AG09309 (cell line): Measurements from ENCODE around the gene FSD1.

Experiments used
- DNase-seq: peaks from one replicate; pipeline ENCODE4 v3.0.0-alpha.2; 2010; ENCODE audit warnings: low read depth
- H3K4me3 ChIP-seq: 2 replicates; pipeline ENCODE4 v1.5.1; 2011; ENCODE audit warnings: mild to moderate bottlenecking, low read depth, low read length, moderate library complexity; ENCODE audit not compliant: control insufficient read depth
- TF ChIP-seq, protein P1 (sequence below): IDR thresholded peaks from 2 replicates; pipeline ENCODE4 v1.5.1; 2011; ENCODE audit warnings: mild to moderate bottlenecking, low read depth, low read length, inconsistent platforms; ENCODE audit not compliant: insufficient read depth, control insufficient read depth; ENCODE audit errors: missing control alignments

Gene FSD1

DNA sequence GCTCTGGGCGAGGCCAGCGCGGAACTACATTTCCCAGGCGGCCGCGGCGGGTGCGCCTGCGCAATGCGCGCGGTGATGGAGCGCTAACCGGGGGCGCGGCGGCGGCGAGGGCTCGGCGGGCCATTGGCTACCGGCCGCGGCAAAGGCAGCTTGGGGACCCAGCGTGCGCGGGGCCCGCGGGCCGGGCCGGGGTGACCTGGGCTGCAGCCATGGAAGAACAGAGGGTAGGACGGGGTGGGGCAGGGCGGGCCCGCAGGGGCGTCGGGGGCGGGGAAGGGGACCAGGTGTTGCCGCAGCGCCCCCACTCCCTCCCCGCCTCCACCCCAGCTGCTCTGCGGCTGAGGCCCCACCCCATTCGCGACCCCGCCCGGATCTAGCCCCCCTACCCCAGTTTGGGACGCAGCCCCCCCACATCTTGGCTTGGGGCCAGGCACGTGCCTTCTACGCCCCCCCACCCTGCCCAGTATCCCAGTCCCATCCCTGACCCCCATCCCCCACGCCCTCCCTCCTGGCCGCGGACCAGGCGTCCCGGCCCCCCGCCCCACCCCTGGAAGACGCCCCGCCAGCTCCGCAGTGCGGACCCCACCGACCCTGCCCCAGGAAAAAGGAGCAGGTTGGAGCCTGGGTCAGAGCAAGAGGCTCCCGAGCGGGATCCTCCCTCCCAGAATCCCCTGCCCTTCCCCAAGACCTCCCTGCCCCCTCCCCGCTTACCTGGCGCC lies at the start of gene FSD1:
FSD1 (plus strand) TSS at position 61 of the 719 bp plus-strand sequence; CDS start at position 210, 149 bp downstream.
- TF ChIP-seq, protein P1, sequence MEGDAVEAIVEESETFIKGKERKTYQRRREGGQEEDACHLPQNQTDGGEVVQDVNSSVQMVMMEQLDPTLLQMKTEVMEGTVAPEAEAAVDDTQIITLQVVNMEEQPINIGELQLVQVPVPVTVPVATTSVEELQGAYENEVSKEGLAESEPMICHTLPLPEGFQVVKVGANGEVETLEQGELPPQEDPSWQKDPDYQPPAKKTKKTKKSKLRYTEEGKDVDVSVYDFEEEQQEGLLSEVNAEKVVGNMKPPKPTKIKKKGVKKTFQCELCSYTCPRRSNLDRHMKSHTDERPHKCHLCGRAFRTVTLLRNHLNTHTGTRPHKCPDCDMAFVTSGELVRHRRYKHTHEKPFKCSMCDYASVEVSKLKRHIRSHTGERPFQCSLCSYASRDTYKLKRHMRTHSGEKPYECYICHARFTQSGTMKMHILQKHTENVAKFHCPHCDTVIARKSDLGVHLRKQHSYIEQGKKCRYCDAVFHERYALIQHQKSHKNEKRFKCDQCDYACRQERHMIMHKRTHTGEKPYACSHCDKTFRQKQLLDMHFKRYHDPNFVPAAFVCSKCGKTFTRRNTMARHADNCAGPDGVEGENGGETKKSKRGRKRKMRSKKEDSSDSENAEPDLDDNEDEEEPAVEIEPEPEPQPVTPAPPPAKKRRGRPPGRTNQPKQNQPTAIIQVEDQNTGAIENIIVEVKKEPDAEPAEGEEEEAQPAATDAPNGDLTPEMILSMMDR: no peak
- DNase-seq: no peak
- peak within 1 kb of the TSS; percentile 25 for H3K4me3 ChIP-seq

DNA sequence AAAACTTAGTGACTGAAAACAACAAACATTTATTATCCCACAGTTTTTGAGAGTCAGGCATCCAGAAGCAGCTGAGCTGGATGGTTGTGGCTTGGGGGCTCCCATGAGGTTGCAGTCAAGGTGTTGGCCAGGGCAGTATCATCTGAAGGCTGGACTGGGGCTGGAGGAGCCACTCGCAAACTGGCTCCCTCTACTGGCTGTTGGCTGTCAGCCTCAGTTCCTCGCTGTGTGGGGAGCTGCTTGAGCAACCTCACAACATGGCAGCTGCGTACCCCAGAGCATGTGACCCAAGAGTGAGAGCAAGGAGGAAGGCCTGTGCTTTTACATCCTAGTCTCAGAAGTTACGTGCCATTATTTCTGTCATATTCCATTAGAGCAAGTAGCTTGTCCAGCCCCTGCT lies 47.8 kb upstream of the FSD1 start:
- TF ChIP-seq, protein P1: no peak
- no peak for DNase-seq
- H3K4me3 ChIP-seq: no peak overlapping the region

DNA sequence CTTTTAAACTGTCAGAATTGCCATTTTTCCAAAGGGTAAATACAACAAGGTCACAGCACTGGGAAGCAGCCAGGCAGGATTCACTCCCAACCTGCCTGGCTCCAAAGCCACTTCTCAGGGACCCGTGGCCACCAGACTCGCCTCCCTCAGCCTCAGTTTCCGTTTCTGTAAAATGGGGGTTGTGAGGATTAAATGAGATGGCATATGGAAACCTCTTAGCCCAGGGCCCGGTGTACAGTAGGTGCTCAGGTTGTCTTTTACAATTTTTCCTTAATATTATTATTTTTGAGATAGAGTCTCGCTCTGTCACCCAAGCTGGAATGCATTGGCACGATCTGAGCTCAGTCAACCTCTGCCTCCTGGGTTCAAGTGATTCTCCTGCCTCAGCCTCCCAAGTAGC lies 47.4 kb upstream of the FSD1 start:
- TF ChIP-seq, protein P1: no peak
- no peak for DNase-seq
- no peak overlapping the region for H3K4me3 ChIP-seq

DNA sequence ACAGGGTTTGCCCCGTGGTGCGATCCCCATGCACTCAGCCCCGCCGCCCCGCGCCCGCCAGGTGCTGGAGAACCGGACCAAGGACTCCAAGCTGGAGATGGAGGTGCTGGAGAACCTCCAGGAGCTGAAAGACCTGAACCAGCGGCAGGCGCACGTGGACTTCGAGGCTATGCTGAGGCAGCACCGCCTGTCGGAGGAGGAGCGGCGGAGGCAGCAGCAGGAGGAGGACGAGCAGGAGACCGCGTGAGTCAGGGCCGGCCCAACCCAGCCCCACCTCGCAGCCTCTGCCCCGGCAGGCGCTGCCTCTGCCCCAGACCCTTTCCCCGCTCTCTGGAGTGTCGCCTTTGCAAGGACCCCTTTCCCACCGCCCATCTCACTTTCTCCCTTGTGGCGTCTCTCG lies 46.2 kb upstream of the FSD1 start:
- DNase-seq: no peak
- TF ChIP-seq, protein P1: no peak
- no peak overlapping the region for H3K4me3 ChIP-seq

DNA sequence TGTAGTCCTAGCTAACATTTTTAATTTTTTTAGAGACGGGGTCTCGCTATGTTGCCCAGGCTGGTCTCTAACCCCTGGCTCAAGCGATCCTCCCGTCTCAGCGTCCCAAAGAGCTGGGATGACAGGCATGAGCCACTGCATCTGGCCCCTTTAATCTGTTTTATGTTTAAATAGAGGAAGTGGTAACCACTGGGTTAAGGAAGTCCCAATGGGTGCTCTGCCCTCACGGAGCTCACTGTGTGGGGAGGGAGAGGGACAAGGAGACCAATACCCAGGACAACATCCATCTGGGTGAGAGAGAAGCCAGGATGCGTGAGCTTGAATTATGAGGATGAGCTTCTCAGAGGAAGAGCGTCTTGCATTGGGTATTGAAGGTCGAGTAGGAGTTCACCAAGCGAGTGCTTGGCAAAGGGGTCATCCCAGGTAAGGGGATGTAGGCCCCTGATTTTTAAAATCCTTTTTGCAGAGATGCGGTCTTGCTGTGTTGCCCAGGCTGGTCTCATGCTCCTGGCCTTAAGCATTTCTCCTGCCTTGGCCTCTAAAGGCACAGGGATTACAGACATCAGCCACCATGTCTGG lies 43.7 kb upstream of the FSD1 start:
- TF ChIP-seq, protein P1: no peak
- H3K4me3 ChIP-seq: no peak overlapping the region
- DNase-seq: no peak

DNA sequence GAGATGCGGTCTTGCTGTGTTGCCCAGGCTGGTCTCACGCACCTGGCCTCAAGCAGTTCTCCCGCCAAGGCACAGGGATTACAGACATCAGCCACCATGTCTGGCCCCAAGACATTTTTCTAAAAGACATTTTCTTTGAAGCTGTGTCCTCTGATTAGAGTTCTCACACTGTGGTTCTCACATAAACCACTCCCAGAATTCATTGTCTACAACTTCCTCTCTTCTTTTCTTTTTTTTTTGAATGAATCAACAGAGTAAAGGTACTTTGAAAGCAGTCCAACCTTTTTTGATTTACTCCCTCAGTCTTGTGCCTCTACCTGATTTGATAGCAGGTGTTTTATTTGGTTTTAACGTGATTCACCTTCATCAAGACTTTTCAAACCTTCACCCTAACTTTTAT lies 39.6 kb upstream of the FSD1 start:
- no peak for DNase-seq
- TF ChIP-seq, protein P1: no peak
- no peak overlapping the region for H3K4me3 ChIP-seq
